Measurements from ENCODE around the gene DPY30. TPM values are rescaled to one million over a fixed set of nuclear protein-coding genes. Genes with fewer than 3 reads are reported as not detected.
"Not testable (repeated sequence)": the region's sequence is repeated elsewhere in the genome, so short reads cannot be mapped to it uniquely, and the experiment has no call there.

Gene DPY30
- total and polyA plus RNA-seq, 2 experiments from 2014 or later = 56.2 to 143 TPM

DNA sequence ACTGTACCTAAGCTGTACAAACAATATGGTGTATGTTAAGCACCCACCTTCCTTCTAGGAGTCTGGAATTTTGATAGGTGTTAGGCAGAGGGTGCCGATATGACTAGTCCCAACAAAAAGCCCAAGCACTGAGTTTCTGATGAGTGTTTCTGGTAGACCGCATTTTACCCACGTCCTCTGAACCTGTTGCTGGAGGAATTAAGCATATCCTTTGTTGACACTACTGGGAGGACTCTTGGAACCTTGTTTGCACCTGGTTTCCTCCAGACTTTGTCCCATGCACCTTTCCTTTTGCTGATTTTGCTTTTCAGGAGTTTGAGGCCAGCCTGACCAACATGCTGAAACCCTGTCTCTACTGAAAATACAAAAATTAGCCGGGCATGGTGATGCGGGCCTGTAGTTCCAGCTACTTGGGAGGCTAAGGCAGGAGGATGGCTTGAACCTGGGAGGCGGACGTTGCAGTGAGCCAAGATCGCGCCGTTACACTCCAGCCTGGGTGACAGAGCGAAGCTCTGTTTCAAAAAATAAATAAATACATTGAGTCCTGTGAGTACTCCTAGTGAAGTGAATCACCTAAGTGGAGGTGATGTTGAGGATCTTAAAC, 12.3 kb upstream of the DPY30 start:
- Histone ChIP-seq H3K27me3 (no peaks in the 10 kb centered on the region), H3K27ac (no peak overlapping the region), H3K4me3 (no peak overlapping the region), H3K36me3 (no peaks in the 10 kb centered on the region), H3K4me1 (ENCODE audit: low read depth) (no peaks in the 10 kb centered on the region), H3K9me3 (ENCODE audit: low read depth) (no peaks in the 10 kb centered on the region)
- DNase-seq (ENCODE audit: low read depth in 1 of 2, low spot score in 1 of 2) = no peak
- TF ChIP-seq, protein P1, sequence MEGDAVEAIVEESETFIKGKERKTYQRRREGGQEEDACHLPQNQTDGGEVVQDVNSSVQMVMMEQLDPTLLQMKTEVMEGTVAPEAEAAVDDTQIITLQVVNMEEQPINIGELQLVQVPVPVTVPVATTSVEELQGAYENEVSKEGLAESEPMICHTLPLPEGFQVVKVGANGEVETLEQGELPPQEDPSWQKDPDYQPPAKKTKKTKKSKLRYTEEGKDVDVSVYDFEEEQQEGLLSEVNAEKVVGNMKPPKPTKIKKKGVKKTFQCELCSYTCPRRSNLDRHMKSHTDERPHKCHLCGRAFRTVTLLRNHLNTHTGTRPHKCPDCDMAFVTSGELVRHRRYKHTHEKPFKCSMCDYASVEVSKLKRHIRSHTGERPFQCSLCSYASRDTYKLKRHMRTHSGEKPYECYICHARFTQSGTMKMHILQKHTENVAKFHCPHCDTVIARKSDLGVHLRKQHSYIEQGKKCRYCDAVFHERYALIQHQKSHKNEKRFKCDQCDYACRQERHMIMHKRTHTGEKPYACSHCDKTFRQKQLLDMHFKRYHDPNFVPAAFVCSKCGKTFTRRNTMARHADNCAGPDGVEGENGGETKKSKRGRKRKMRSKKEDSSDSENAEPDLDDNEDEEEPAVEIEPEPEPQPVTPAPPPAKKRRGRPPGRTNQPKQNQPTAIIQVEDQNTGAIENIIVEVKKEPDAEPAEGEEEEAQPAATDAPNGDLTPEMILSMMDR (IDR thresholded peaks at IDR 0.05; ENCODE audit: low read depth, low read length) = no peak

DNA sequence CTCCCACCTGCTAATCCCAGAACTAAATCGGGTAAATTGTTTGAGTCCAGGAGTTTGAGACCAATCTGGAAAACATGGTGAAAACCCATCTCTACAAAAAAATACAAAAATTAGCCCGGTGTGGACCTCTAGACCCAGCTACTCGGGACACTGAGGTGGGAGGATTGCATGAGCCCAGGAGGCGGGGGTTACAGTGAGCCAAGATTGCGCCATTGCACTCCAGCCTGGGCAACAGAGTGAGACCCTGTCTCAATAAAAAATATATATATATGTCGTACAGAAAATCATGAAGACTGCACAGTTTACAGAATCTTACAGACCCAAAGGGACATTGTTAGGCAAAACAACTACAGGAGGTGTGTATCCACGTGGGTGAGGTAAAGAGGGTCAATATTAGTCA, 4.0 kb upstream of the DPY30 start:
- TF ChIP-seq, protein P1 (IDR thresholded peaks at IDR 0.05; ENCODE audit: low read depth, low read length) = no peak
- no peaks in the 10 kb centered on the region for H3K9me3 ChIP-seq (ENCODE audit: low read depth)
- H3K27ac ChIP-seq = no peak overlapping the region
- peaks cover 5% of the 10 kb centered on the region for H3K4me1 ChIP-seq (ENCODE audit: low read depth)
- no peak for DNase-seq (ENCODE audit: low read depth in 1 of 2, low spot score in 1 of 2)
- H3K4me3 ChIP-seq = no peak overlapping the region
- no peaks in the 10 kb centered on the region for H3K27me3 ChIP-seq
- H3K36me3 ChIP-seq = no peaks in the 10 kb centered on the region

DNA sequence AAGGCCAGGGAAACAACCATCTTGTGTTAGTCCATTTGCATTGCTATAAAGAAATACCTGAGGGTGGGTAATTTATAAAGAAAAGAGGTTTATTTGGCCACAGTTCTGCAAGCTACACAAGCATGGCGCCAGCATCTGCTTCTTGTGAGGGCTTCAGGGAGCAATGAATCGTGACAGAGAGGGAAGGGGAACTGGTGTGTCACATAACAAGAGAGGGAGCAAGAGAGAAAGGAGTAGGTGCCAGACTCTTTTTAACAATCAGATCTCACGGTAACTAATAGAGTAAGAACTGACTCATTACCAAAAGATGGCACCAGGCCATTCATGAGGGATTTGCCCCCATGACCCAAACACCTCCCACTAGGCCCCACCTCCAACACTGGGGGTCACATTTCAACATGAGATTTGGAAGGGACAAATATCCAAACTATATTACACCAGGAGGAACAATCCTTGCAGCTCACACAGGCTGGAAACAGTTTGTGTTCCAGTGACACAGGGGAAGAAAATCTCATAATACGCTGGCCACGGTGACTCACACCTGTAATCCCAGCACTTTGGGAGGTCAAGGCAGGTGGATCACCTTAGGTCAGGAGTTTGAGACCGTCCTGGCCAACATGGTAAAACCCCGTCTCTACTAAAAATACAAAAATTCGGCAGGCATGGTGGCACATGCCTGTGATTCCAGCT, 5.3 kb downstream of the DPY30 start:
- not testable (repeated sequence) for H3K27ac ChIP-seq; H3K4me3 ChIP-seq; H3K36me3 ChIP-seq; H3K4me1 ChIP-seq (ENCODE audit: low read depth); H3K27me3 ChIP-seq; H3K9me3 ChIP-seq (ENCODE audit: low read depth)
- DNase-seq (ENCODE audit: low read depth in 1 of 2, low spot score in 1 of 2) = peak in 1 of 2 donors; percentile 6

DNA sequence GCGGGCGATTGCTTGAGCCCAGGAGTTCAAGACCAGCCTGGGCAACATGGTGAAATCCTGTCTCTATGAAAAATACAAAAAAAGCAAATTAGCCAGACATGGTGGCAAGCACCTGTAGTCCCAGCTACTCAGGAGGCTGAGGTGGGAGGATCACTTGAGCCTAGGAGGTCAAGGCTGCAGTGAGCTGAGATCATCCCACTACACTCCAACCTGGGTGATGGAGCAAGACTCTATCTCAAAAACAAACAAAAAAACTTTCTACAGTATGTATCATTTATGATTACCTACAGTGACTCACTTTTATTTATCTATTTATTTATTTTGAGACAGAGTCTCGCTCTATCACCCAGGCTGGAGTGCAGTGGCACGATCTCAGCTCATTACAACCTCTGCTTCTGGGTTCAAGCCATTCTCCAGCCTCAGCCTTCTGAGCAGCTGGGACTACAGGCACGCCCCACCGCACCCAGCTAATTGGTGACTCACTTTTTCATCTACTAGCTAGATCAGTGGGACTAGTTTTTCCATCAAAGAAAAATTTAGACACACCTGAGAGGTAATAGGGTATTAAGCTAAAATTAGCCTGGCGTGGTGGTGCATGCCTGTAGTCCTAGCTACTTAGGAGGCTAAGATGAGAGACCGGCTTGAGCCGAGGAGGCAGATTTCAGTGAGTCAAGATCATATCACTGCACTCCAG, 20.7 kb downstream of the DPY30 start:
- H3K9me3 ChIP-seq (ENCODE audit: low read depth); DNase-seq (ENCODE audit: low read depth in 1 of 2, low spot score in 1 of 2); H3K4me1 ChIP-seq (ENCODE audit: low read depth); H3K4me3 ChIP-seq; H3K27me3 ChIP-seq; H3K27ac ChIP-seq: not testable (repeated sequence)
- peaks cover 31% of the 10 kb centered on the region for H3K36me3 ChIP-seq

DNA sequence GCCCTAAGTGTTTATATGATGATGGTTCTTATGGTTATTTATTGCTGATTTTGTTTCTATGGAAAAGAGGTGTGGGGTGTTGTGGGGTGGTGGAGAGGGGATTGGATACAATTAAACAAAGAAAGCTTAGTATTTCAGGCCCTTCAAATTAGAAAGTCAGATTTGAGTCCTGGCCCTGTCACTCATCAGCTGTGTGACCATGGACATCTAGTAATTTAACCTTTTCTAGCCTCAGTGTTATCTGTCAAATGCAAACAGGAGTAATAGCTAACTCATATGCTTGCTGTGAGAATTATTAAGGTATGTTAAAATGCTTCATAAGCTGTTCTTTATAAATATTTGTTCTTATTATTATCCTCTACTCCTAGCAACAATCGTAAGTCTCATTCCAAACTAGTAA, 26.7 kb downstream of the DPY30 start:
- no peaks in the 10 kb centered on the region for H3K27me3 ChIP-seq
- H3K36me3 ChIP-seq = peaks cover 10% of the 10 kb centered on the region
- H3K4me1 ChIP-seq (ENCODE audit: low read depth) = peaks cover 7% of the 10 kb centered on the region
- no peak for DNase-seq (ENCODE audit: low read depth in 1 of 2, low spot score in 1 of 2)
- no peak overlapping the region for H3K4me3 ChIP-seq
- no peaks in the 10 kb centered on the region for H3K9me3 ChIP-seq (ENCODE audit: low read depth)
- TF ChIP-seq, protein P1 (IDR thresholded peaks at IDR 0.05; ENCODE audit: low read depth, low read length) = no peak
- H3K27ac ChIP-seq = no peak overlapping the region

DNA sequence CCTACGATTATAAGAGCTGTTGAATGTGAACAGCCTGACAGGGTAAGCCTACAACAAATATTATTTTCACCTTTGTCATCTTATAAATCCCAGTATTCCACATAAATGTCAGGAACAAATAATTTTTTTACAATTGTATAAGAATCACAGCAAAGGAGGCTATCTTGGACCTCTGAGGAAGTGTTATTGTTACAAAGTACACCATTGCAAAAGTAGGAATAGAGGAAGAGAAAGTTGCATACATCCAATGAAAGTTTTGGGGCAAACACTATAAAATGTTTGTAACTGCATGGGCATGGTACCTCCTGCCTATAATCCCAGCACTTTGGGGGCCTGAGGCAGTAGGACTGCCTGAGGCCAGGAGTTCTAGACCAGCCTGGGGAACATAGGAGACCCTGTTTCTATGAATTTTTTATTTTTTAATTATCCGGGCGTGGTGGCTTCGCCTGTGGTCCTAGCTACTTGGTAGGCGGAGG, 28.1 kb downstream of the DPY30 start:
- H3K27me3 ChIP-seq = no peaks in the 10 kb centered on the region
- H3K36me3 ChIP-seq = peaks cover under 1% of the 10 kb centered on the region
- peak overlapping the region; percentile 93 for H3K27ac ChIP-seq
- TF ChIP-seq, protein P1 (IDR thresholded peaks at IDR 0.05; ENCODE audit: low read depth, low read length) = no peak
- DNase-seq (ENCODE audit: low read depth in 1 of 2, low spot score in 1 of 2) = no peak
- H3K4me3 ChIP-seq = peak overlapping the region; percentile 97
- no peaks in the 10 kb centered on the region for H3K9me3 ChIP-seq (ENCODE audit: low read depth)
- peaks cover 12% of the 10 kb centered on the region for H3K4me1 ChIP-seq (ENCODE audit: low read depth)
